SU-DHL-6 (cell line): ENCODE data around the gene LHPP.

ENCODE experiments used
- H2AFZ ChIP-seq: fragments of 200-600 bp; sonication (generic); 2 replicates; pipeline ENCODE4 v1.6.1; 2014; ENCODE audit warnings: low read depth, mild to moderate bottlenecking, moderate library complexity, mixed read lengths, antibody characterized with exemption, low read length; ENCODE audit not compliant: severe bottlenecking
- H3F3A ChIP-seq: fragments of 200-600 bp; shearing (Covaris generic); 2 replicates; pipeline ENCODE4 v1.6.0; 2016; ENCODE audit warnings: antibody characterized with exemption, mild to moderate bottlenecking; ENCODE audit not compliant: insufficient read depth
- H3K27ac ChIP-seq: fragments of 200-600 bp; sonication (generic); 2 replicates; pipeline ENCODE4 v1.5.1; 2016; ENCODE audit warnings: low read depth, mild to moderate bottlenecking, low read length, moderate library complexity, mixed read lengths
- H3K27me3 ChIP-seq: fragments of 200-600 bp; sonication (generic), shearing (Covaris generic); 2 replicates; pipeline ENCODE4 v1.6.0; 2014; ENCODE audit warnings: mild to moderate bottlenecking, low read length
- H3K36me3 ChIP-seq: fragments of 200-600 bp; sonication (generic); 2 replicates; pipeline ENCODE4 v1.6.1; 2014; ENCODE audit warnings: mild to moderate bottlenecking, low read length, mixed read lengths
- H3K4me2 ChIP-seq: fragments of 300-600, 200-600 bp; shearing (Covaris generic), sonication (generic); 2 replicates; pipeline ENCODE4 v1.6.0; 2014; ENCODE audit warnings: low read length, low read depth, mild to moderate bottlenecking; ENCODE audit not compliant: poor library complexity, severe bottlenecking
- H3K4me3 ChIP-seq: fragments of 200-600 bp; sonication (generic); 2 replicates; pipeline ENCODE4 v1.5.1; 2014; ENCODE audit warnings: antibody characterized with exemption, low read length, mild to moderate bottlenecking, mixed read lengths; ENCODE audit not compliant: insufficient read depth, poor library complexity, severe bottlenecking
- H3K79me2 ChIP-seq: fragments of 200-600 bp; sonication (generic); 2 replicates; pipeline ENCODE4 v1.6.1; 2014; ENCODE audit warnings: mild to moderate bottlenecking, low read length, moderate library complexity; ENCODE audit not compliant: insufficient read depth
- H3K9ac ChIP-seq: fragments of 200-600 bp; sonication (generic); 2 replicates; pipeline ENCODE4 v1.7.0; 2014; ENCODE audit warnings: mild to moderate bottlenecking, low read length
- H3K9me2 ChIP-seq: fragments of 200-600 bp; sonication (generic); replicated peaks from 2 replicates; pipeline ENCODE4 v1.6.1; 2014; ENCODE audit warnings: low read length; ENCODE audit not compliant: insufficient read depth
- H3K9me3 ChIP-seq: fragments of 200-600 bp; sonication (generic); 2 replicates; pipeline ENCODE4 v1.6.1; 2014; ENCODE audit warnings: low read length, mixed read lengths; ENCODE audit not compliant: insufficient read depth
- H4K20me1 ChIP-seq: fragments of 200-600 bp; sonication (generic); 2 replicates; pipeline ENCODE4 v1.6.1; 2014; ENCODE audit warnings: low read depth, mild to moderate bottlenecking, antibody characterized with exemption, low read length, moderate library complexity, mixed read lengths
- CTCF ChIP-seq: fragments of 200-600 bp; sonication (generic); IDR thresholded peaks from one replicate; pipeline ENCODE4 v1.5.1; 2017; ENCODE audit warnings: antibody characterized with exemption, mild to moderate bottlenecking, low read length, moderate library complexity; ENCODE audit not compliant: insufficient read depth, poor library complexity, severe bottlenecking
- EZH2phosphoT487 ChIP-seq: fragments of 200-600 bp; sonication (generic), shearing (Covaris generic); conservative IDR thresholded peaks from 2 replicates; pipeline ENCODE4 v1.6.1; 2018; ENCODE audit warnings: mild to moderate bottlenecking, antibody characterized with exemption, low read length, moderate library complexity, mixed read lengths

Gene LHPP

GRCh38 chr10:124504711-124505110, 43.1 kb downstream of the LHPP start:
- no peaks in the 10 kb centered on the region for H3K9me2 ChIP-seq
- no peak for TF ChIP-seq EZH2phosphoT487
- no peak for TF ChIP-seq CTCF
- no peak overlapping the region for H3K4me3 ChIP-seq

DNA sequence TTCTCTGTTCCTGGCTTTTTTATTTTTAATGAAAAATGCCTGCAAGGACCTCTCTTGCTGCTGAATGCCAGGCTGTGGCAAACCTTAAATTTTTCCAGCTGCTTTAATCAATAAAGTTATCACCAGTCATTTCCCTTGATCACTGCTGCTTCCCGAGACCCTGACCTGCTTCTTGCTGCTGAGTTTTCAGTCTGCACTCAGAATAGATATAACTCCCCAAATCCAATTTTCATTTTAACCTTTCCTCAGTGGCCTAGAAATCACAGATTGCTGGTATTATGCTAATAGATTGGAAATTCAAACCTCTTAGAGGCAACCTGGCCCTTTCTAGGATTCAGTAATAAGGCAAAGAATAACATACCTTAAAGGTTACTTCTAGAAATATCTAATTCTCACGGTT, 43.7 kb downstream of the LHPP start:
- Histone ChIP-seq H3K4me3 (no peak overlapping the region), H3K79me2 (no peaks in the 10 kb centered on the region), H3K27ac (no peak overlapping the region), H3F3A (0 out of 2 replicates have a peak, but pooled peaks cover 11% of the 10 kb centered on the region), H3K36me3 (peaks cover 7% of the 10 kb centered on the region; the same call in 1 of the 2 replicates), H3K4me2 (no peak overlapping the region), H3K27me3 (no peaks in the 10 kb centered on the region), H3K9ac (no peak overlapping the region), H3K9me2 (no peaks in the 10 kb centered on the region), H3K9me3 (peaks cover 5% of the 10 kb centered on the region; the same call in 1 of the 2 replicates), H4K20me1 (no peaks in the 10 kb centered on the region), H2AFZ (no peak overlapping the region)
- no peak for TF ChIP-seq CTCF
- TF ChIP-seq EZH2phosphoT487, result no peak

More at GRCh38 chr10:124504711-124505110, 43.1 kb downstream of the LHPP start:
- Histone ChIP-seq H3K36me3 (peaks cover 7% of the 10 kb centered on the region; the same call in 1 of the 2 replicates), H3F3A (0 out of 2 replicates have a peak, but pooled peaks cover 11% of the 10 kb centered on the region), H2AFZ (no peak overlapping the region), H3K79me2 (no peaks in the 10 kb centered on the region), H3K9ac (no peak overlapping the region), H3K9me3 (peaks cover 5% of the 10 kb centered on the region; the same call in 1 of the 2 replicates), H3K27me3 (no peaks in the 10 kb centered on the region), H3K27ac (no peak overlapping the region), H4K20me1 (no peaks in the 10 kb centered on the region), H3K4me2 (no peak overlapping the region)

DNA sequence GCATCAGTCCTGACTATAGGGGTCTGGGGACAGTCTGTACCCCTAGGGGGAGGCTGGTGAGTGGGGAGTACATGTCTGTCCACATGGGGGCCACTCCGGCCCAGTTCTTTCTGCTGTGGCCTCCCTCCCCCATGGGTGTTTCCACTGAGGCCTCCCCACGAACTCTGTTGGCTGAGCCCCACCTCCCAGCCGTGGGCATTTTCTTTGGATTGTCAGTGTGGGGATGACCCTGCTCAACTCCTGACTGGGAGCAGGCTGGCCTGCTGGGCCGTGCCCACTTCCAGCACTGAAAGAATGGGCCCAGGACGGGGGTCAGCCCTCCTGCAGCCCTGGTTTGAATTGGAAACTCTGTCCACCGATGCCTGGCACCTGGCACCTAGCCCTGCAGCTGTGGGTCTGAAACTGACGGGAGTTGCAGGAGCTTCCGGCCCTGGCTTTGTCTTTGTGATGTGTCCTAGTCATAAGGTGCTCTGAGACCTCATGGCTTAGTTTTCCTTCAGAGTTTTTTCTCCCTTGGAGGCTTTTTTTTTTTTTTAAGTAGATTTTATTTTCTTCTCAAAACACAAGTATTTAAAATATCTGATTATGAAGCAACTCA, 46.5 kb downstream of the LHPP start:
- Histone ChIP-seq H4K20me1 (no peaks in the 10 kb centered on the region), H3K4me2 (no peak overlapping the region), H2AFZ (no peak overlapping the region), H3K9me2 (no peaks in the 10 kb centered on the region), H3K9ac (no peak overlapping the region), H3K27ac (no peak overlapping the region), H3K9me3 (no peaks in the 10 kb centered on the region), H3K4me3 (no peak overlapping the region), H3F3A (0 out of 2 replicates have a peak, but pooled peaks cover 11% of the 10 kb centered on the region), H3K36me3 (no peaks in the 10 kb centered on the region), H3K27me3 (no peaks in the 10 kb centered on the region), H3K79me2 (no peaks in the 10 kb centered on the region)
- no peak for TF ChIP-seq CTCF
- no peak for TF ChIP-seq EZH2phosphoT487
